ENCODE measurements around the gene LPCAT3.

LPCAT3 gene, protein sequence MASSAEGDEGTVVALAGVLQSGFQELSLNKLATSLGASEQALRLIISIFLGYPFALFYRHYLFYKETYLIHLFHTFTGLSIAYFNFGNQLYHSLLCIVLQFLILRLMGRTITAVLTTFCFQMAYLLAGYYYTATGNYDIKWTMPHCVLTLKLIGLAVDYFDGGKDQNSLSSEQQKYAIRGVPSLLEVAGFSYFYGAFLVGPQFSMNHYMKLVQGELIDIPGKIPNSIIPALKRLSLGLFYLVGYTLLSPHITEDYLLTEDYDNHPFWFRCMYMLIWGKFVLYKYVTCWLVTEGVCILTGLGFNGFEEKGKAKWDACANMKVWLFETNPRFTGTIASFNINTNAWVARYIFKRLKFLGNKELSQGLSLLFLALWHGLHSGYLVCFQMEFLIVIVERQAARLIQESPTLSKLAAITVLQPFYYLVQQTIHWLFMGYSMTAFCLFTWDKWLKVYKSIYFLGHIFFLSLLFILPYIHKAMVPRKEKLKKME

DNA sequence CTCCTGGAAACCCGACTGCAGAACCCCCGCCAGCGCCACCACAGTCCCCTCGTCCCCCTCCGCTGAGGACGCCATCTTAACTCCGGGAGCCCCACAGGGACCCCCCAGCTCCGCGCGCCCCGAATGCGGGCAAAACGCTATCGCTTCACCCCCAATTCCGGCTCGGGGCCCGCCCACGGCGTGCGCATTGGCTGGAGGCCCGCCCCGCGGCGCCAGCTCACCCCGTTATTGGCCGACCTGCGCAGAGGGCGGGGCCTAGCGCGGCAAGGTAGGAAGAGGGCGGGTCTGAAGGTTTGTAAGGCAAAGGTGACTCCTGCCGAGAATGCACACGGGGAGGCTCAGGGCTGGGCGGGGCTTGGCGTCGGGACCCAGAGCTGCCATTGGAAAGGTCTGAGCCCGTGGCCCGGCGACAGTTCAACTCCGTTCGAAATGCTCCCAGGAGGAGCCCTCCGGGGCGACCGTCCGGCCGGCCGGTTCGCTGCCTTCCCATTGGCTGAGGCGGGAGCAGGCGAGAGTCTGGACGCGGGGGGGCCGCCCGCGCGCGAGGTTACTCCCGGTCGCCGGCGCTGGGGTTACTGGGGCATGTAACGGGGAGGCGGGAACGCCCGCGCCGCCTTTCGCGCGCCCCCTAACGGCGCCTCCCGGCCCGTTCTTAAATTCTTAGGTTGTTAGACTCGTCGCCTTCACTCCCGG, at the start of gene LPCAT3:
Gene LPCAT3, minus strand, starts transcription at position 127 of the 693 bp plus-strand sequence. Its CDS starts 52 bp downstream, at position 75.
- no peaks in the 10 kb centered on the region for H3K27me3 Mint-ChIP-seq (ENCODE audit: low read depth, poor library complexity)
- peaks cover 30% of the 10 kb centered on the region for H3K4me1 Mint-ChIP-seq
- peak within 1 kb of the TSS; percentile 90 for H3K4me3 Mint-ChIP-seq
- TF ChIP-seq, protein P1, sequence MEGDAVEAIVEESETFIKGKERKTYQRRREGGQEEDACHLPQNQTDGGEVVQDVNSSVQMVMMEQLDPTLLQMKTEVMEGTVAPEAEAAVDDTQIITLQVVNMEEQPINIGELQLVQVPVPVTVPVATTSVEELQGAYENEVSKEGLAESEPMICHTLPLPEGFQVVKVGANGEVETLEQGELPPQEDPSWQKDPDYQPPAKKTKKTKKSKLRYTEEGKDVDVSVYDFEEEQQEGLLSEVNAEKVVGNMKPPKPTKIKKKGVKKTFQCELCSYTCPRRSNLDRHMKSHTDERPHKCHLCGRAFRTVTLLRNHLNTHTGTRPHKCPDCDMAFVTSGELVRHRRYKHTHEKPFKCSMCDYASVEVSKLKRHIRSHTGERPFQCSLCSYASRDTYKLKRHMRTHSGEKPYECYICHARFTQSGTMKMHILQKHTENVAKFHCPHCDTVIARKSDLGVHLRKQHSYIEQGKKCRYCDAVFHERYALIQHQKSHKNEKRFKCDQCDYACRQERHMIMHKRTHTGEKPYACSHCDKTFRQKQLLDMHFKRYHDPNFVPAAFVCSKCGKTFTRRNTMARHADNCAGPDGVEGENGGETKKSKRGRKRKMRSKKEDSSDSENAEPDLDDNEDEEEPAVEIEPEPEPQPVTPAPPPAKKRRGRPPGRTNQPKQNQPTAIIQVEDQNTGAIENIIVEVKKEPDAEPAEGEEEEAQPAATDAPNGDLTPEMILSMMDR (IDR thresholded peaks at IDR 0.05) = peak; percentile 75
- no peaks in the 10 kb centered on the region for H3K9me3 Mint-ChIP-seq
- DNase-seq = peak; percentile 98
- H3K36me3 Mint-ChIP-seq (ENCODE audit: low read depth) = peaks cover 6% of the 10 kb centered on the region
- H3K27ac Mint-ChIP-seq = peak within 1 kb of the TSS; percentile 98

DNA sequence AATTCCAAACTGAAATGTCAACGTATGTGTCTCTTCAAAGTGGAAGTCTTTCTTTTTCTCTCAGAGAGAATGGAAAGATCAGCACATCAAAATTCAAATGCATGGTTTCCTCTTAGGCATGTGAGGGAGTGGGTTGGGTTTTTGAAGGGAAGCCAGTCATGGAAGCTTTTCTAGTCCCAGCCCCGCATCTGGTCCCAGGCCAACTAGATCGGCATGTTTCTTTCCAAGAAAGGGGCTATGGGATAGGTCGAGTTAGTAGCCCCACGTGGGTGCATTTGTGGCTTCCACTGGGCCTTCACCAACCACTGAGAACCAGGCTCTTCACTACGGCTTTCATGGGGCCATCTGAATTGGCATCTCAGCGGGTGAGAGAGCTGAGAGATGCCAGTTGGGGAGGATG, 48.8 kb upstream of the LPCAT3 start:
- Mint-ChIP-seq H3K27ac (no peak overlapping the region), H3K36me3 (ENCODE audit: low read depth) (no peaks in the 10 kb centered on the region), H3K4me3 (no peak overlapping the region), H3K9me3 (no peaks in the 10 kb centered on the region), H3K27me3 (ENCODE audit: low read depth, poor library complexity) (peaks cover 36% of the 10 kb centered on the region), H3K4me1 (peaks cover 4% of the 10 kb centered on the region)
- TF ChIP-seq, protein P1 (IDR thresholded peaks at IDR 0.05) = no peak
- DNase-seq = no peak

DNA sequence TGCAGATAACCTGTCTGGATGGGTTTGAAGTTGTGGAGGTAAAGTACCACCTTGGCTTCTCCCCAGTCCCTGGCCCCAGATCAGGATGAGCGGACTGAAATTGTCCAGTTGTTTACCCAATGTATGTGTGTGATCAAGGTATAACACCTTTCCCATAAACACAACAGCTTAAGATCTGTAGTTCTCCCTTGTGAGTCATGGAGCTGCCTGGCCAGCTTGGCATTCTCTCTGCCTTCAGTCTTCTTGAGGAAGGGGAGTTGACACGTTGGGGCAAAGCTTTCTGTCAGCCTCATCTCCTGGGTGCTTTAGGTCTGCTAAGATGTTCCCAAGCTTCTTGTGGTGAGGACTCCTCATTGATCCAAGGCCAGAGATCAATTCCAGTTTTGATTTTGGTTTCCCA, 48.3 kb upstream of the LPCAT3 start:
- Mint-ChIP-seq H3K27ac (no peak overlapping the region), H3K4me3 (no peak overlapping the region), H3K9me3 (no peaks in the 10 kb centered on the region), H3K4me1 (peaks cover 5% of the 10 kb centered on the region), H3K36me3 (ENCODE audit: low read depth) (no peaks in the 10 kb centered on the region), H3K27me3 (ENCODE audit: low read depth, poor library complexity) (peaks cover 32% of the 10 kb centered on the region)
- no peak for DNase-seq
- TF ChIP-seq, protein P1 (IDR thresholded peaks at IDR 0.05) = no peak

DNA sequence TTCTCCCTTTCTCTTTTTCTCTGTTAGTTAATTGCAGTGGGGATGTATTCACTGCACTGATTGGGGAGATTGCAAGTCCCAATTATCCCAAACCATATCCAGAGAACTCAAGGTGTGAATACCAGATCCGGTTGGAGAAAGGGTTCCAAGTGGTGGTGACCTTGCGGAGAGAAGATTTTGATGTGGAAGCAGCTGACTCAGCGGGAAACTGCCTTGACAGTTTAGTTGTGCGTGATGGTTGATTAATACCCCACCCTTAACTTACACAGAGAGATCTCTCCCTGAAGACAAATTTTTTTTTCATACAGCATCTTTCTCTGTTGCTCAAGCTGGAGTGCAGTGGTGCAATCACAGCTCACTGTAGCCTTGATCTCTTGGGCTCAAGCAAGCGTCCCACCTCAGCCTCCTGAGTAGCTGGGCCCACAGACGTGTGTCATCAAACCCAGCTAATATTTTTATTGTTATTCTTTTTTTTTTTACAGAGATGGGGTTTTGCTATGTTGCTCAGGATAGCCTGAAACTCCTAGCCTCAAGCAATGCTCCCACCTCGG, 46.9 kb upstream of the LPCAT3 start:
- TF ChIP-seq, protein P1 (IDR thresholded peaks at IDR 0.05) = no peak
- Mint-ChIP-seq H3K9me3 (no peaks in the 10 kb centered on the region), H3K4me3 (no peak overlapping the region), H3K36me3 (ENCODE audit: low read depth) (no peaks in the 10 kb centered on the region), H3K4me1 (peaks cover 19% of the 10 kb centered on the region), H3K27ac (no peak overlapping the region), H3K27me3 (ENCODE audit: low read depth, poor library complexity) (peaks cover 37% of the 10 kb centered on the region)
- DNase-seq = no peak

DNA sequence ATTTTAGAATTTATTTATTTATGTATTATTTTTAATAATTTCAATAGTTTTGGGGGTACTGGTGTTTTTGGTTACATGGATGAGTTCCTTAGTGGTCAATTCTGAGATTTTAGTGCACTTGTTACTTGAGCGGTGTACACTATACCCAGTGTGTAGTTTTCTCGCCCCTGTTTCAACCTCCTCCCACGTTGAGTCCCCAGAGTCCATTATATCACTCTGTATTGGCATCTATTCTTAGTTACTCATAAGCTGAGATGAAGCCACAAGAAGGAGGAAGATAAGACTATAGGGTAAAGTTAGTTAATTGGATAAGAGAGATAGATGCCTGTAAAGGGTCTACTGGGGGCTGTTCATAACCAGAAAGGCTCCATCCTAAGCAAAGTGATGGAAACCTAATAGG, 46.2 kb upstream of the LPCAT3 start:
- Mint-ChIP-seq H3K27ac (no peak overlapping the region), H3K27me3 (ENCODE audit: low read depth, poor library complexity) (peaks cover 34% of the 10 kb centered on the region), H3K4me1 (peaks cover 19% of the 10 kb centered on the region), H3K36me3 (ENCODE audit: low read depth) (no peaks in the 10 kb centered on the region), H3K9me3 (no peaks in the 10 kb centered on the region), H3K4me3 (no peak overlapping the region)
- TF ChIP-seq, protein P1 (IDR thresholded peaks at IDR 0.05) = no peak
- no peak for DNase-seq
